Endothelial cell of umbilical vein (primary cell): Measurements from ENCODE around the gene IGSF11.

Source experiments
- EZH2 ChIP-seq: IDR thresholded peaks from 2 replicates; pipeline ENCODE4 v1.6.1; 2012; ENCODE audit warnings: borderline replicate concordance, low read depth, mild to moderate bottlenecking, moderate library complexity, low read length, inconsistent platforms; ENCODE audit not compliant: severe bottlenecking
- GATA2 ChIP-seq: IDR thresholded peaks from 2 replicates; pipeline ENCODE4 v1.7.0; 2011; ENCODE audit warnings: low read depth, mild to moderate bottlenecking, moderate library complexity, mixed read lengths, low read length; ENCODE audit not compliant: insufficient read length, insufficient read depth
- JUN ChIP-seq: IDR thresholded peaks from 2 replicates; pipeline ENCODE4 v1.6.1; 2011; ENCODE audit warnings: borderline replicate concordance, low read depth; ENCODE audit not compliant: insufficient read length, insufficient read depth
- MYC ChIP-seq: IDR thresholded peaks from one replicate; pipeline ENCODE4 v1.6.1; 2011; ENCODE audit warnings: mild to moderate bottlenecking, low read depth, low read length
- POLR2A ChIP-seq: IDR thresholded peaks from 2 replicates; pipeline ENCODE4 v1.6.1; 2012; ENCODE audit warnings: low read depth, mild to moderate bottlenecking, control low read depth, low read length
- POLR2AphosphoS5 ChIP-seq: IDR thresholded peaks from 2 replicates; pipeline ENCODE4 v1.6.1; 2012; ENCODE audit warnings: low read depth, mild to moderate bottlenecking, control low read depth, low read length, moderate library complexity; ENCODE audit not compliant: insufficient read depth
- TF ChIP-seq, protein P1 (sequence below), 2 donors: IDR thresholded peaks; 1 replicate in 1 of 2; 2 replicates in 1 of 2; pipeline ENCODE4 v1.5.1; 2011; ENCODE audit warnings: low read length in 2 of 2, mild to moderate bottlenecking in 2 of 2, moderate library complexity in 2 of 2, control low read depth in 1 of 2, inconsistent platforms in 1 of 2, low read depth in 1 of 2; ENCODE audit not compliant: insufficient read depth in 1 of 2; ENCODE audit errors: extremely low read depth in 1 of 2

- TF ChIP-seq, protein P1, sequence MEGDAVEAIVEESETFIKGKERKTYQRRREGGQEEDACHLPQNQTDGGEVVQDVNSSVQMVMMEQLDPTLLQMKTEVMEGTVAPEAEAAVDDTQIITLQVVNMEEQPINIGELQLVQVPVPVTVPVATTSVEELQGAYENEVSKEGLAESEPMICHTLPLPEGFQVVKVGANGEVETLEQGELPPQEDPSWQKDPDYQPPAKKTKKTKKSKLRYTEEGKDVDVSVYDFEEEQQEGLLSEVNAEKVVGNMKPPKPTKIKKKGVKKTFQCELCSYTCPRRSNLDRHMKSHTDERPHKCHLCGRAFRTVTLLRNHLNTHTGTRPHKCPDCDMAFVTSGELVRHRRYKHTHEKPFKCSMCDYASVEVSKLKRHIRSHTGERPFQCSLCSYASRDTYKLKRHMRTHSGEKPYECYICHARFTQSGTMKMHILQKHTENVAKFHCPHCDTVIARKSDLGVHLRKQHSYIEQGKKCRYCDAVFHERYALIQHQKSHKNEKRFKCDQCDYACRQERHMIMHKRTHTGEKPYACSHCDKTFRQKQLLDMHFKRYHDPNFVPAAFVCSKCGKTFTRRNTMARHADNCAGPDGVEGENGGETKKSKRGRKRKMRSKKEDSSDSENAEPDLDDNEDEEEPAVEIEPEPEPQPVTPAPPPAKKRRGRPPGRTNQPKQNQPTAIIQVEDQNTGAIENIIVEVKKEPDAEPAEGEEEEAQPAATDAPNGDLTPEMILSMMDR (IDR thresholded peaks at IDR 0.05; ENCODE audit: extremely low read depth in 1 of 2, insufficient read depth in 1 of 2, low read depth in 1 of 2, low read length in 2 of 2), result no peak
- TF ChIP-seq POLR2A (no peak), POLR2AphosphoS5 (no peak), MYC (no peak), JUN (no peak), GATA2 (no peak), EZH2 (no peak)
These were observed 93.4 kb downstream of the IGSF11 start for GRCh38 chr3:118941236-118941635.
